CD4-positive, alpha-beta T cell treated with Interferon gamma for 1 hour (primary cell): Measurements from ENCODE around the gene MTF2.

Source experiments
- DNase-seq: peaks from one replicate; pipeline ENCODE4 v3.0.0-alpha.2; 2020

MTF2 gene

GRCh38 chr1:93087532-93087931 lies 8.4 kb downstream of the MTF2 start:
- DNase-seq: no peak

- no peak for DNase-seq
Observed at GRCh38 chr1:93093332-93094006, 14.4 kb downstream of the MTF2 start.

DNA sequence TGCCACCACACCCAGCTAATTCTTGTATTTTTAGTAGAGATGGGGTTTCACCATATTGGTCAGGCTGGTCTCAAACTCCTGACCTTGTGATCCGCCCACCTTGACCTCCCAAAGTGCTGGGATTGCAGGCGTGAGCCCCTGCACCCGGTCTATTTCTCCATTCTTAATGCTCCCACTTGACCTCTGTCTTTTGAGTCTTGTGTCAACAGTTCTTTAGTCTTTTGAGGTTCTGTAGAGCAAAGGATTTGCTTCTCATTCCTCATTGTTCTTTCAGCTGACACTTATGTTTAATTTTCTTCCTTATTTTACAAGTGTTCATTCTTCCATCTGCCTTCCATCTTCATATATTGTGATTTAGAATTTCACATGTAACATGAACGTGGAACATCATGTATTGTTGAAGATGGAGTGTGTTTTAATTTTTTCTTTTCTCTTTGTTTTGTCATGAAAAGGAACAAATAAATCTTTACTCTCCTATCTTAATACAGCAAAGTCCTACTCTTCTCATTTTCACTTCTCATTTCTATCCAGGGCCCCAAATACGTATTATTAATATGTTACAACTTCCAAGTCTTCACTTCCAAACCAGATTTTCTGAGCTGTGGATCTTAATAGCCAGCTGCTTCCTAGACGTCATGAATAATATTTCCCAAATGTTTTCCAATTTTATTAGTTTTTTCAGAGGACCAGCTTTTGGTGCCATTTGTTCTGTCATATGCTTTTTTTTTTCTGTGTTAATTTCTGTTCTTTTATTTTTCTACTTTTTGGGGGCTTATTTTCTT lies 16.9 kb downstream of the MTF2 start:
- no peak for DNase-seq

DNA sequence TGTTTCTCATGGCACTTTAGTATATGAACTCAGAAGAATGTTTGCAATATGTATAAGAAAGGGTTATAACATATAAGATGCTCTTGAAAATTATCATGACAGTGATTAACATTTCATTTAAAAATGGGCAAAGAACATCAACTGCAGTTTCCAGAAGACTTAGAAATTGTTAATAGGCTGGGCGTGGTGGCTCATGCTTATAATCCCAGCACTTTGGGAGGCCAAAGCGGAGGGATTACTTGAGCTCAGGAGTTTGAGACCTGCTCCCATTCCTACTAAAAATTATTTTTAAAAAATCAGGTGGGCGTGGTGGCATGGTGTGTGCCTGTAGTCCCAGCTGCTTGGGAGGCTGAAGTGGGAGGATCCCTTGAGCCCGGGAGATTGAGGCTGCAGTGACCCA lies 23.1 kb downstream of the MTF2 start:
- no peak for DNase-seq

- no peak for DNase-seq
Observed at GRCh38 chr1:93106226-93106625, 27.1 kb downstream of the MTF2 start.

DNA sequence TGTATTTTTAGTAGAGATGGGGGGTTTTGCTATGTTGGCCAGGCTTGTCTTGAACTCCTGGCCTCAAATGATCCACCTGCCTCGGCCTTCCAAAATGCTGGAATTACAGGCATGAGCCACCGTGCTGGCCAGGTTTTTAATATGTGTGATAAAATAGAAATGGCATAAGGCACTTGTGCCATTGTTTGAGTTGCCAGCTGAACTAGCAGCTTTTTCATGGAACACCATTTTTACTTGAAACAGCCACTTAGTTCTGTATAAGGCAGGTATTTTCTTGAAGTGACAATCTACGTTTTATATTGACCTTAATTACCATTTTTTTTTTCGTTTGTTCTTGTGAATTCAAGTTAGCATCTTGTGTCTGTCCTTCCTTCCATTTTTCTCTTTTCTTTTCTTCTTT lies 28.3 kb downstream of the MTF2 start:
- DNase-seq: no peak

- DNase-seq: no peak
Observed at GRCh38 chr1:93108335-93108734, 29.3 kb downstream of the MTF2 start.

- no peak for DNase-seq
Observed at GRCh38 chr1:93109578-93109977, 30.5 kb downstream of the MTF2 start.

DNA sequence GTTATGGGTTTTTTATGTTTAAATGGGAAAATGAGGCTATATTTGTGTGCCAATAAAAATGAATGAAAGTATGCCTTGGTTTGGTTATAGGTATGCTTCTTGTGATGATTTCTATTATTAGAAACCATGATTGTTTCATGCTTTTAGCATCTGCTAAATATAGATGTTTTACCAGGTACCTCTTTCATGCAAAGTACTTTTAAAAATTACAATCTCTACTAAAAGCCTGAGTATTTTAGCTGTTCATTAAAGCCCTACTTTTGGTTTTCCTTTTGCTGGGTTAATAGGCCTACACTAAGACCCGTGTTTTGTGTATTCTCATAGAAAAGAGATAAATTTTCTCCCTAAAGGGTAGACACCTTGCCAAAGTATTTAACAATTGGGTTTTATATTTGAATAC lies 32.0 kb downstream of the MTF2 start:
- no peak for DNase-seq

DNA sequence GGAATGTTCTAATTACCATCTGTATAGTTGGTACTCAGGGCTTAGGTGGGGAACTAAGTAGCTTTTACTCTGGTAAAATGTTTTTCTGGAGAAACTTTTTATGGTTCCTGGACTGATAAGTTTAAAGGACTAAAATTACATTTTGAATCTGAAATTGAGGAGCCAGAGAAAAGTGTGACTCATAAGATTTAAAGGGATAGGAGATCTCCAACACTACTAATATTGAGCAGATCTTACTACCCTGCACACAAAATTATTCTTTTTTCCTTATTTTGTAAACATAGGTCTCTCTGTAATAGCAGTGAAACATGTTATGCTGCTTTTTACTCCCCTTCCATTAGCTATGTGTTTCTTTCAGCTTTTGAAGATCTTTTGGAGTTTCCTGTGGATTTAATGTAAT lies 32.5 kb downstream of the MTF2 start:
- DNase-seq: no peak

DNA sequence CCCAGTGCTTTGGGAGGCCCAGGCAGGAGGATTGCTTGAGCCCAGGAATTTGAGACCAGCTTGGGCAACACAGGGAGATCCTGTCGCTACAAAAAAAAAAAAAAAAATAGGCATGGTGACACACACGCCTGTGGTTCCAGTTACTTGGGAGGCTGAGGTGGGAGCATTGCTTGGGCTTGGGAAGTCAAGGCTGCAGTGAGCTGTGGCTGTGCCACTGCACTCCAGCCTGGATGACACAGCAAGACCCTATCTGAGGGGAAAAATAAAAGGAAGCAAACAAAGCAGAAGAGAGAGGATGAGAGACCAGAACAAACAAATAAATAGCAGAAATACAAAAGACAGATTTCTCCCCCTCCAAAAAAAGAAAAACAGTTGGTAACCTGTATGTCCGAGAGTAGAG lies 34.0 kb downstream of the MTF2 start:
- DNase-seq: no peak

DNA sequence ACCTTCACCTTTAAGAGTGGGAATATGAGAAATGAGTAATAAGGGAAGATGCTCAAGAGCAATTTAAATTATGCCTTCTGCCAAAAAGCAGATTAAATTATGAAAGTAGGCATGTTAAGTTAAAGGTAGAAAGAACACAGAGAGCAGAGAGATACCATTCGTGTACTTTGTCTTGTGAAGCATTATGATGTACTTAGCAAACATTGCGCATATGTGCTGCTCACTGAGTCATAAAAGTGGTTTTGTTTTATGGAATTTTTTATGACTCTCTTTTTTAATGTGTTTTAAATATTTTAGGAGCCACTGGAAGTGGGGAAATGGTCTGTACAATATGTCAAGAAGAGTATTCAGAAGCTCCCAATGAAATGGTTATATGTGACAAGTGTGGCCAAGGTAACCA lies 35.3 kb downstream of the MTF2 start:
- no peak for DNase-seq

DNA sequence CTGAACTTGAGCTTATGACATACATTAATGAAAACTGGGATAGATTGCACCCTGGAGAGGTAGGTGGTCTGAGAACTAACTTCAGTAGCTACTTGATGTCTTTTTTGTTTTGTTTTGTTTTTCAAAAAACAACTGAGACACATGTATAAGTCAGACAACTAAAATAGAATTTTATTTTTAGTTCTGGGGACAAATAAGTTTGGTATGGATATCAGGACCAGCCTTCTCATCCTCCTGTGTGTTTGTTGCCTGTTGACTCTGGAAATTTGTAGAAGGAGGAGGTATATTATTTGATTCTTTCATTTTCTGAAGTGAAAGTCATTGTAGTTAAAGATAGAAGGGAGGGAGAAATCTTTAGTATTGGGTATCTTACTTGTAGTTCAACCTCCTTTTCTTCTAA lies 41.5 kb downstream of the MTF2 start:
- DNase-seq: no peak

DNA sequence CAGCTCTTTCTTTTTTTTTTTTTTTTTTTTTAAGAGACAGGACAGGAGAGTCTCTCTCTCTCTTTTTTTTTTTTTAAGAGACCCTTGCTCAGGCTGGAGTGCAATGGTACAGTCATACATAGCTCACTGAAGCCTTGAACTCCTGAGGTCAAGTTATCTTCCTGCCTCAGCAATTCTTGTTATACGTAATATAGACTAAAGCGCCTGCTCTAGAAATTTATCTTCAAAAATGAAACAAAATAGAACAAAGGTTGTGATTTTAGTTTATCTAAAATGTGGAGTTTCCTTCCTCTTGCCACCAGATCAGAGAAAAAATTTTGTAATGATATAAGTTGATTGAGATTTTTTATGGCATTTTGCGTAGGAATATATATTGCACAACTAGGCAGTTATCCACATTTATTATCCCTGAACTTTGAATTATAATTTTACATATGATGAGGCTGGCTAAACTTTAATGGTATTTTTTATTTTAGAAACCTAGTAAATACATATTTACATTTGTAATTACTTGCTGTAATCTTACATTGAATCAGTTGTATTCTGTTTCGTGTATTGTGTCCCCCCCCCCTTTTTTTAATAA lies 44.2 kb downstream of the MTF2 start:
- DNase-seq: no peak

GRCh38 chr1:93124556-93125355 lies 45.7 kb downstream of the MTF2 start:
- no peak for DNase-seq

GRCh38 chr1:93129507-93130099 lies 50.5 kb downstream of the MTF2 start:
- DNase-seq: no peak

GRCh38 chr1:93132638-93133037 lies 53.6 kb downstream of the MTF2 start:
- no peak for DNase-seq

DNA sequence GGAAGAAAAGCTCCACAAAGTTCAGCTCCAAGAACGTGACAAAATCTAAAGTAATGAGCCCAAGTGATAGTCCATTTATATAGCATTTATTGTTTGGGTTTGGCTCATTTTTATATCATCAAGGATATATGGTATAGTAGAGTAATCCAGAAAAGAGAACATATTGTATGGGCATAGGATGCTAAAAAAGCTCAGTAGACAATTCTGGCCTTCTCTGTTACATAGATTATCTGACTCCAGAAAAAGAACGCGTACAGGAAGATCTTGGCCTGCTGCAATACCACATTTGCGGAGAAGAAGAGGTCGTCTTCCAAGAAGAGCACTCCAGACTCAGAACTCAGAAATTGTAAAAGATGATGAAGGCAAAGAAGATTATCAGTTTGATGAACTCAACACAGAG lies 57.4 kb downstream of the MTF2 start:
- no peak for DNase-seq

DNA sequence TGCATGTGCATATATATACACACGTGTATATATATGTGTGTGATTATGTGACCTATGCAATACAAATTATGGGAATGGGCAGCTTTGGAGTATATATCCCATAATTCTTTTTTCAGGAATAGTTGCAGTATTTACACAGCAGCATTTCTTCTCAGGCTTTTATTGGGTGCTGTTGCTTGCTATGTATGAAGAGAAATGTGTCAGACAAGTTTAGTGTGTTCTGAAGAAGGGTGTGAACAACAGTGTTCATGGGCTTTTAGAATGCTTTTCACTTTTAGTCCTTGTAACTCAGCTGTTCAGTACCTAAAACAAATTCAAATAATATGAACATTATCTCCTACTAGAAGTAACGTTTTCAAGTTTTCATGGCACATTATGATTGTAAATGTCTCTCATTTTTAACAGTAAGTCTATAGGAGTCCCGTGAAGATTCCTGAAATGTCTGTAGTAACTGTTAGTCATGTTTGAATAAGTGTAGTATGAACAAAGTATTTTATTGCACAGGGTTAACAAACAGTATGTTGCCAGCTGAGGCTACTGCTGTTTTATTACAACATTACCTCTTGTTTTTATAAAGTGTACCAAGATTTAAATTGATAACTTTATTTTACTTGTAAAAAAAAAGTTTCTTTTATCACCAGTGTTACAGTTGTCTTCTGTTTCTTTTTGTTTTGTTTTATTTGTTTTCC lies 58.7 kb downstream of the MTF2 start:
- DNase-seq: no peak

- no peak for DNase-seq
Observed at GRCh38 chr1:93140106-93140505, 61.0 kb downstream of the MTF2 start.

DNA sequence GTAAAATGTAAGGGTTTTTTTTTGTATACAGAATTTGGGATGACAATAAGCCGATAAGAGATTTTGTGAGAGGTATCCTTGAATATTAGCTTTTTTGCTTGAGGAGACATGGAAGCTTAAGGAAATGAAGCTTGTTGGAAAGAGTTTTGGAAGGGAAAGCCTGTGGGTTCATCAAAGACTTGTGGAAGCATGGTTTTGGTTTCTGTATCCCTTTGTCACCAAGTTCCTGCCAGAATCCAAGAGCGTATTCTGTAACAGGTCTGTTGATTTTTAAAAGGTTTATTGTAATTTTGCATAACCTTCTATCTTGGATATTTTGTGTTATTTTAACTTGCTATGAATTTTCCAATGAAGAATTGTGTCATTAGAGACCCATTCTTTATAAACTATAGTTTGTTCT lies 63.1 kb downstream of the MTF2 start:
- no peak for DNase-seq

DNA sequence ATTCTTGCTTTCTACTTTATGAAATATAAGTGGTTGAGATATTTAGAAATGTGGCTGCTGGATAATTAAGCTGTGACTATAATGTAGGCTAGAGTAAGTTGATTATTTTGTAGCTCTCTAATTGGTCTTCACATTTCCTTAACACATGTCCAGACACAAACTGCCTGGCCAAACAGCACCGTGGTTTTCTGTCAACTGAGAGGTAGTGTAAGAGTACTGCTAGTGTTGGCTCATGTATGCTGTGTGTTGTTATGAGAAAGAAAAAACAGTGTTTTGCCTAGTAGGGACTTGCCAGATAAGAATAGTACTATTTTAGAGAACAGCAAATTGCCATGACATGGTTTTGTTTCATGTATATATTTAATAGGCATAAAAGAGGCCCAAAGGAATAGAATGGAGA lies 64.1 kb downstream of the MTF2 start:
- no peak for DNase-seq

DNA sequence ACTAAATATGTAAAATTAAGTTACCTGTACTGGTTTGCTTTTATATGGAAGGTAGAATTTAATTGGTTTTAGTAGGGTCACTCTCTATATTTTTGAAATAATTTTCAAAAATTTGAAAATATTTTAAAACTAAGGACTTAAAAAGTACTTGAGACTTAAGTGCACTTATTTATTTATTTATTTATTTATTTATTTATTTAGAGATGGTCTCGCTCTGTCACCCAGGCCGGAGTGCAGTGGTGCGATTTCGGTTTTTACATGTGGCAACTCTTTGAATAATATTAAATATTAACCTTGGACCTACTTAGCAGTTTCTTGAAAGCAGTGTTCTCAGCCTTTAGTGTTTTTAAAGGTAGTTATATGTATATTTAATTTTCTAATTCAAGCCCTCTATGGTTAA lies 64.7 kb downstream of the MTF2 start:
- DNase-seq: no peak
